ENCODE results near the gene TSHZ2.

TSHZ2 gene

DNA sequence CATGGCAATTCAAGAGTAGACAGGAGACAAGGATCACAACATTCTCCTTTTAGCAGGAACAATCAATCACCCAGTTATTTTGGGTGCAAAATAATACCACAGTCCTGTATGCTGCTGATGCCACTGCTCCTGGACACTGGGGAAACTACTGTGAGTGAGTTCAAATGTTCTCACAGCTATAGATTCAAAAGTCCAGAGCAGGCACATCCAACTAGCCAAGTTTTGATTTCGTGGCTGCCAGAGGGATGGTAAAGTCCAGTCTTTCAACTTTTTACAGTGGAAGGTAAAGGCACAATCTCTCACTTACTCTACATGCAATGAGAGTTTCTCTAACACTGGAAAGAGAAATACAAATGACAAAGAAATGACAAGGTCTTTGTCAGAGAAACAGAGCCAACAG lies 26.9 kb upstream of the TSHZ2 start:
- no peak overlapping the region for H3K27ac ChIP-seq
- TF ChIP-seq ZFX (IDR thresholded peaks at IDR 0.05; ENCODE audit: borderline replicate concordance) (no peak), CTCF (IDR thresholded peaks at IDR 0.05) (no peak)

GRCh38 chr20:52945862-52946522 lies 26.2 kb upstream of the TSHZ2 start:
- TF ChIP-seq CTCF (IDR thresholded peaks at IDR 0.05), result no peak
- TF ChIP-seq ZFX (IDR thresholded peaks at IDR 0.05; ENCODE audit: borderline replicate concordance), result no peak
- H3K27ac ChIP-seq, result no peak overlapping the region

DNA sequence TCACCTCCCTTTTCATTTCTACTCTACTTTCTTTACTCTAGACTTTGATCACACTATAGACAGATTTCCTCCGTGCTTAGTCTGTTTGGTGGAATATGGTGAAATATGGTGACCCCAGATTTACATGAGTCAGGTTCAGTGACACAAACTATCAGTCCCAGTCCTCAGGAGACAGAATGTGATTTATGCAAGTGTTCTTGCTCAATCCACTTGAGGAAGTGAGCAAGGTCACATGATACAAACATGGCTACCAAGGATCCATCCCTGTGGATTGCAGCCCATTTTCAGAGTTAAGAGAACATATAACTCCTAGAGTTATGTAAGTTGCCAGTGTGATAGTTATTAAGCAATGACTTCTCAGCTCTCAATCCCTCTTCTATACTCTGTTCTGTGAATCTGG lies 23.7 kb upstream of the TSHZ2 start:
- TF ChIP-seq ZFX (IDR thresholded peaks at IDR 0.05; ENCODE audit: borderline replicate concordance) (no peak), CTCF (IDR thresholded peaks at IDR 0.05) (no peak)
- H3K27ac ChIP-seq, result no peak overlapping the region

GRCh38 chr20:52953020-52953419 lies 19.1 kb upstream of the TSHZ2 start:
- no peak overlapping the region for H3K27ac ChIP-seq
- TF ChIP-seq CTCF (IDR thresholded peaks at IDR 0.05) (no peak), ZFX (IDR thresholded peaks at IDR 0.05; ENCODE audit: borderline replicate concordance) (no peak)

GRCh38 chr20:52954849-52955248 lies 17.3 kb upstream of the TSHZ2 start:
- TF ChIP-seq CTCF (IDR thresholded peaks at IDR 0.05) (no peak), ZFX (IDR thresholded peaks at IDR 0.05; ENCODE audit: borderline replicate concordance) (no peak)
- no peak overlapping the region for H3K27ac ChIP-seq

DNA sequence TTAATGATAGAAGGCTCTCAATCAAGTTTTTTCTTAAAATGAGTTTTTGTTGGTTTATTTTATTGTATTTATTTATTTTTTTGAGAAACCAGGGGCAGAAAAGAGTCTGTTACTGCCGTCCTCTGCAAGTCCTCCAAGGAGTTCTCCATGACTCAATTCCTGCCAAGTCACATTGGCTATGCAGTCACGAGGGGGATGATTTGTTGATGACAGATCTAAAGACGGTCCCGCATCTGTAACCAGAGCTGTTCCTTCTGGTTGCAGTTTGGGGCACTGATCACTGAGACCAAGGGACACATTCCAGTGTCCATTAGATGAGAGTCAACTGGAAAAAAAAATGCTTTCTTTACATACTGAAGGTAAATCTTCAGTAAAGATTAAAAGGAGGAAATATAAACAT lies 13.9 kb upstream of the TSHZ2 start:
- TF ChIP-seq ZFX (IDR thresholded peaks at IDR 0.05; ENCODE audit: borderline replicate concordance) (no peak), CTCF (IDR thresholded peaks at IDR 0.05) (no peak)
- H3K27ac ChIP-seq, result no peak overlapping the region

DNA sequence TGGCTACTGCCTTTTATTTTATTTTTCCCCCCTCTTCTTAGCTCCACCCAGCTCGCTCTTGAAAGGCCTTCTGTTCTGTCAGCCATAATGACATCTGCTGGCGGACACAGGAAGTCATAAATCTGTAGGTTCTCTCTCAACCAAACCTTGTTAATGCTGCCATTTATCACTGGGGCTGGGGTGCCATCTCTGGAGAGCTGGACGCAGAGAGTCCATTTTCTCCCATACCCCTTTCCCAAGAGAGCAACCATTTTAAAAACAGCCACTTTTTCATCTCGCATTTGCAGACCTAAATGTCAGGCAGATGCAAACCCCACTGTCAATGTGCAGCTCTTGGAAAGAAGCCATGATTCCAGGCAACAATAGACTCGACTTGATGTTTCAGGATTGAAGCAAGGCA lies 13.0 kb upstream of the TSHZ2 start:
- H3K27ac ChIP-seq, result no peak overlapping the region
- TF ChIP-seq ZFX (IDR thresholded peaks at IDR 0.05; ENCODE audit: borderline replicate concordance) (no peak), CTCF (IDR thresholded peaks at IDR 0.05) (no peak)
